NCI-H2107 (cell line): ENCODE data around the gene TRAPPC3L.

Experiments
- DNase-seq: peaks from one replicate; lab custom pipeline; 2025; lab: John Stamatoyannopoulos, UW

Gene TRAPPC3L

GRCh38 chr6:116557893-116558292, 12.4 kb upstream of the TRAPPC3L start:
- no peak for DNase-seq

GRCh38 chr6:116556814-116557415, 11.4 kb upstream of the TRAPPC3L start:
- no peak for DNase-seq

DNA sequence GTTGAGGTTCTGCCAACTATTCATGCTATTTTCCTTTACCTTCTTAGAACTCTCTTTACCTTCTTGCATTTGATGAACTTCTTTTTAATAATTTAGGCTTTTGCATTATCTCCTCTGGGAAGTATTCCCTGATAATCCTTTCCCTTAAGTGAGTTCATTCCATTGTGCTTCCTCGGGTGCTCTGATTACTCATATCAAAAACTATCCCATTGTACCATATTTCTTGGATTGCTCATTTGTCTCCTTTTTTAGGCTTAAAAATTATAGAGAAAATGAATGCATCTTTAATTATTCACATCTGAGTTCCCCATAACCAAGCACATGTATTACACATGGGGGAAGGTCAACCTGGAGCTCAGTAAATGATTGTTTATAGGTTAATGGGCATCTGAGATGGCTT, 10.6 kb upstream of the TRAPPC3L start:
- no peak for DNase-seq

GRCh38 chr6:116553451-116553850, 8.0 kb upstream of the TRAPPC3L start, which contains the start of gene CALHM4:
TSS of gene CALHM4 (plus strand) at chr6:116553751. CDS start at chr6:116553794, 43 bp downstream.
- no peak for DNase-seq

GRCh38 chr6:116550796-116551195, 5.3 kb upstream of the TRAPPC3L start:
- no peak for DNase-seq

GRCh38 chr6:116547358-116547757, 1.9 kb upstream of the TRAPPC3L start:
- no peak for DNase-seq

GRCh38 chr6:116543149-116543548, 2.3 kb downstream of the TRAPPC3L start:
- DNase-seq: no peak

DNA sequence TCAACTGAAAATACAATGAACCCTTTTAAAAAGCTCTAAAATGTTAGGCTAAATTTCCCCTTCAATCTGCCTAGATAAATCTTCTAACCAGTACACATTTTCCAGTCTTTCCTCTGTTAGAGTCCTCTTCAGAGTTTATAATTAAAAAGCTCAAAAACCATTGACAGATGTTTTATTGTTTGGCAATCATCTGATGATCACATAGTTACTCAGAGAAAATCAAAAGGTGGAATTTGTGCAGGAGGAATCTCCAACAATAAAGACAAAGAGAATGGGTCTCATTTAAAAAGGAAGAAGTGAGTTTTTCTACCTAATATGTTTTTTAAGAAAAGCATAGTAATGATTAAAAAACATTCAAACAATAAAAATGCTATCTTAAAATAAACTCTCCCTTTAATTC, 3.1 kb downstream of the TRAPPC3L start:
- no peak for DNase-seq

DNA sequence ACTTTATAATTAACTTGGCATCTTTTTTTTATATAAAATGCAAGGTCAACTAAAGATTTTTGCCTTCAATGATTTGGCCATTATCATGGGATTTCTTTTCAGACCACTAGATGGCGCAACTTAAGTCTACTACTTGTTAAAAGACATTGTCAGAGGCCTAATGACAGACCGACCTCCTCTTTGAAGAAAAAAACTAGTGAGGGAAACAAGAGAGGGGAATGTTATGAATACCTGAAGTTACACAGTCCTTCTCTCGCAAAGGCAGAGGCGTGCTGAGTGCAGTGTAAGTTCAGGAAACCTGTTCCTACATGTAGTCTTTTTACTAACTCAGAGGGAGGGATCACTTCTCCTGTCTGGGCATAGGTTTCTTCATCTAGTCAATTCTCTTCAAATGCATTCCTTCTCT, 9.3 kb downstream of the TRAPPC3L start:
- DNase-seq: no peak

DNA sequence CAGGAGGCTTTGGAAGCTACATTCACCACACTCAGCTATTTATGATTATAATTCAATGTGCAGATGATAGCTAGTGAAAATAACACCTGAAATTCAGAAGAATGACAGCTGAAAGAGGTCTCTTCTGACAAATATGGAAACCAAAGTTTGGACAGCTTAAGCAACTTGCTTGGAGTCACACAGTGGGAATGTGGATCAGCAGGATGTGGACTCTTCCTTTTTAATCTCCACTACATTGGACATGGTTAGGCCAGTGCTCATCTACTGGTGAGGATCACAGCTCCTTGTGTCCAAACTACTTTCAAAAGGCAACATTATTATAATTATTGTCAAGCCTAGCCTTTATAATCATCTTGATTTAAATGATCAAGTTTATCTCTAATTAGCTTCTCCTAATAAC, 10.4 kb downstream of the TRAPPC3L start:
- DNase-seq: no peak

DNA sequence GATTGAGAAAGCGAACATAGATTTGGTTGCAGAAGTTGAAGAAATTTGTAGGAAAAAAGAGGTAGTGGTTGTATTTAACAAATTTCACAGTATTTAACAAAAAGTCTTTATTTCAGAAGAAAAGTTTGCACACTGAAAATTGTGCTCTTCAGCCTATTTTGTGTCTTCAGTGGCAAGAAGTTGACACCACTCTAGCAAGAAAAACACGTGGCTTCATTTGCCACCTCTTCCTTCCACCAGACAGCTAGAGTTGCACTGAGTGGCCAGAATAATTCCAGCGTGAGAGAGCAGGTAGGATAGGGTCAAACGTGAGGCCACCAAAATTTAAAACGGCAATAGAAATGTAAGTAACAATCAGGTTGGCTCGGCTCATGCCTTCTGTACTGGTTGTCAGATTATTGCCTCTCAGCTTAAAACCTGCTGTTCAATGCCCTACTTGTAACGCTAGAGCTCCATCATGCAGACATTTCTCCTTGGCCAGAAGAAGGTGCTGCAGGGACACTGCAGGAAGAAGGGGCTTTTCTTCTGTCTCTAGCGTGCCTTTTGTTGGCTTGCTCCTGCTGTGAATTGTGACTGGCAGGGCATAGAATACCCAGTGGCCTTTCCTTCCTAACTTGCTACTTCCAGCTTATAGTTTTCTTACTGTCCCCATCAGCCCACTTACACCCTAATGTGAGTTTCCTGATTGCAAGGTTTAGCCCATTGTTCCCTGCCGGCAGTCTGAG, 12.1 kb downstream of the TRAPPC3L start:
- no peak for DNase-seq

DNA sequence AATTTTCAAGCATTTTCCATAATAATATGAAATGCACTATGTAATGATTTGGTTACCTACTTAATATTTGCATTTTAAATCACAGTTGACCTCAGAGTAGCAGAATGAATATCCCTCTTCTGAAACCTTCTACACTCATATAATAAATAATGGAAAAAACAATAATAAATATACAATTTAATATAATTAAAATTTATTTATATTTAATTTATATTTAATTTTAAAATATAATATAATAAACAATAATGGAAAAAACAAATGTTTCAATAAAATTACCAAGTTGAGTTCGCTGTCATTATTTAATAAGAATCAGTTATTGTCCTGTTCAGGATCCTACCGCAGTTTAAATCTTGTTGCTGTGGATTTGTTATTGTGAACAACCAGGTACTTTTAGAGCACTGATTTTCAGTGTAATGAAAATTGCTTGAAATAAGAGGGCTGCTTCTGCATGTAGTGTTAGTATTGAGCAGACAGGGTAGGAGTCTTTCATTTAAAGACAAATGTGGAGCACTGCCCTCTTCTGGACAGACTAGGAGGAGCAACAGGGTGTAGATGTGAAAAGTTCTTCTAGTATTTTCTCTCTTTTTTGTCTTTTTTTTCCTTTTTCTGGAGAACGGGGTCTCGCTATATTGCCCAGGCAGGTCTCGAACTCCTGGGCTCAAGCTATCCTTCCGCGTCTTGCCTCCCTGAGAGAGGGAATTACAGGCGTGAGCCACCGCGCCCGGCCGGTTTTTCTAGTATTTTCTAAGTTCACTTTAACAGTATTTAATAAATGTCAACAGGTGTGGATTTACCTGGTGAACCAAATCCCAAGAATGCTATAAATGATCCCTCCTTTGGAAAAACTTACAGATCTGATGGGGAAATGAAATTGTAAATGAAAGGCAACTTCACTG, 13.6 kb downstream of the TRAPPC3L start:
- no peak for DNase-seq

DNA sequence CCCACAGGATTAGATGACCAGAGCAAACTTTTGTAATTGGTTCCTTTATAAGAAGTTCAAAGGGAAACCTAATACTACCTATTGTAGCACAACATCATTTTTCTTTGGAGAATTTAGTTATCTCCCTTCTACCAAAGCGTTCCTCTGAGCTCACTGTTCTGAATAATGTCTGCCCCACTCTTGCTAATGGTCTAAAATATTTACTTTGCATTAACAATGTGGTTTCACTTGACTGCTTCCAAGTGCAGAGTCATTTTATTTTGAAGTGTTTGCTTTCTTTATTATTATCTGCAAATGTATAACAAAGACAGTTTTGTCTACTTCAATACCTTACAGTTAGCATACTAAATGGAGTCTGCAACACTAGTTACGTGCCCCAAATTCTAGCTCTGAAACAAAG, 15.0 kb downstream of the TRAPPC3L start:
- peak; percentile 12 for DNase-seq

GRCh38 chr6:116529466-116530290, 15.8 kb downstream of the TRAPPC3L start:
- no peak for DNase-seq

GRCh38 chr6:116528780-116529179, 16.7 kb downstream of the TRAPPC3L start:
- DNase-seq: no peak

GRCh38 chr6:116528133-116528532, 17.4 kb downstream of the TRAPPC3L start:
- DNase-seq: no peak

- no peak for DNase-seq
Observed at GRCh38 chr6:116524236-116524635, 21.2 kb downstream of the TRAPPC3L start.

DNA sequence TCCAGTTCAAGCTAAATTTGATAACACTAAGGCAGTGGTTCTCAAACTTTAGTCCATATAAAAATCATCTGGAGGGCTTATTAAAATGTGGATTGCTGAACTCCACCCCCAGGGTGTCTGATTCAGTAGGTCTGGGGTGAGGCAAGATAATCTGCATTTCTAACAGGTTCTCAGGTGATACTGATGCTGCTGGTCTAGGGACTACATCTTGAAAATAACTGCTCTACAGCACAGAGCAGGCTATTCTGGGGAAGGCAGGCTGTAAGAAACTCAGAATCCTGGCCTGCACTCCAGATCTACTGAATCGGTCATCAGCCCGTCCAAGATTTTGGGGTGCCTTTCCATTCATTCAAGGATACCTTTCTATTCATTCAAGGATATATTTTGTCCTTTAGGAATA, 22.6 kb downstream of the TRAPPC3L start:
- no peak for DNase-seq

GRCh38 chr6:116518621-116519368, 26.7 kb downstream of the TRAPPC3L start:
- DNase-seq: no peak

GRCh38 chr6:116515141-116515540, 30.3 kb downstream of the TRAPPC3L start:
- no peak for DNase-seq

GRCh38 chr6:116514111-116514510, 31.4 kb downstream of the TRAPPC3L start:
- DNase-seq: no peak
